Measurements from ENCODE around the gene DENND1A.

DNA sequence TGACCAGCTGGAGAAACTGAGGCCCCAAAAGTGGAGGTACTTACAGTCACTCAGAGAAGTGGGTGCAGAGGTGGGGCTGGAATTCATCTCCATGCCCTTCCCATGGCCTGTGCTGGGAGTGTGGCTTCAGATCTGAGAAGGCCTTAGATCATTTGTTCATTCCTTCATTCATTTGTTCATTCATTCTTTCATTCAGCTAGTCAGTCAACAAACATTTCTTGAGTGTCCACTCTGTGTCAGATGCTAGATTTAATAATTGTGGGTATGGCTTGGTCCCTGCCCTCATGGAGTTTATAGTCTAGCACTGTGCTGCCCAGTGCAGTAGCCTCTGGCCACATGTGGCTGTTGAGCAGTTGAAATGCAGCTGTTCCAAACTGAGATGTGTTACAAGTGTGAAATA, 593.0 kb downstream of the DENND1A start:
- no peak for TF ChIP-seq POLR2AphosphoS5 (IDR thresholded peaks at IDR 0.05)
- TF ChIP-seq, protein P1, sequence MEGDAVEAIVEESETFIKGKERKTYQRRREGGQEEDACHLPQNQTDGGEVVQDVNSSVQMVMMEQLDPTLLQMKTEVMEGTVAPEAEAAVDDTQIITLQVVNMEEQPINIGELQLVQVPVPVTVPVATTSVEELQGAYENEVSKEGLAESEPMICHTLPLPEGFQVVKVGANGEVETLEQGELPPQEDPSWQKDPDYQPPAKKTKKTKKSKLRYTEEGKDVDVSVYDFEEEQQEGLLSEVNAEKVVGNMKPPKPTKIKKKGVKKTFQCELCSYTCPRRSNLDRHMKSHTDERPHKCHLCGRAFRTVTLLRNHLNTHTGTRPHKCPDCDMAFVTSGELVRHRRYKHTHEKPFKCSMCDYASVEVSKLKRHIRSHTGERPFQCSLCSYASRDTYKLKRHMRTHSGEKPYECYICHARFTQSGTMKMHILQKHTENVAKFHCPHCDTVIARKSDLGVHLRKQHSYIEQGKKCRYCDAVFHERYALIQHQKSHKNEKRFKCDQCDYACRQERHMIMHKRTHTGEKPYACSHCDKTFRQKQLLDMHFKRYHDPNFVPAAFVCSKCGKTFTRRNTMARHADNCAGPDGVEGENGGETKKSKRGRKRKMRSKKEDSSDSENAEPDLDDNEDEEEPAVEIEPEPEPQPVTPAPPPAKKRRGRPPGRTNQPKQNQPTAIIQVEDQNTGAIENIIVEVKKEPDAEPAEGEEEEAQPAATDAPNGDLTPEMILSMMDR (IDR thresholded peaks at IDR 0.05): no peak
